ENCODE measurements around the gene CRMP1.
"Not testable (repeated sequence)": the region's sequence is repeated elsewhere in the genome, so short reads cannot be mapped to it uniquely, and the experiment has no call there.

The CRMP1 gene

GRCh38 chr4:5813882-5814255 is 79.0 kb downstream of the CRMP1 start:
- Histone ChIP-seq H3K27ac (ENCODE audit: low read length) (peak overlapping the region; percentile 43), H3K36me3 (ENCODE audit: control insufficient read depth in 1 of 2, insufficient read depth in 2 of 2, low read length in 2 of 2) (peaks cover 15 to 44% of the 10 kb centered on the region in 2 donors), H3K4me1 (ENCODE audit: control insufficient read depth in 1 of 2, insufficient read depth in 2 of 2, low read length in 2 of 2) (no peaks in the 10 kb centered on the region), H3K4me3 (ENCODE audit: low read depth in 1 of 2, low read length in 2 of 2) (peak overlapping the region in 1 of 2 donors; percentile 46), H3K27me3 (ENCODE audit: low read depth, low read length) (no peaks in the 10 kb centered on the region), H3K9me3 (ENCODE audit: control insufficient read depth in 1 of 2, low read length in 2 of 2) (peaks cover 0 to 5% of the 10 kb centered on the region in 2 donors)

- no peak overlapping the region for H3K27ac ChIP-seq (ENCODE audit: low read length)
- H3K36me3 ChIP-seq (ENCODE audit: control insufficient read depth in 1 of 2, insufficient read depth in 2 of 2, low read length in 2 of 2), result peaks cover 15 to 46% of the 10 kb centered on the region in 2 donors
- H3K4me3 ChIP-seq (ENCODE audit: low read depth in 1 of 2, low read length in 2 of 2), result no peak overlapping the region
- H3K27me3 ChIP-seq (ENCODE audit: low read depth, low read length), result no peaks in the 10 kb centered on the region
- H3K4me1 ChIP-seq (ENCODE audit: control insufficient read depth in 1 of 2, insufficient read depth in 2 of 2, low read length in 2 of 2), result no peaks in the 10 kb centered on the region
- peaks cover 0 to 5% of the 10 kb centered on the region in 2 donors for H3K9me3 ChIP-seq (ENCODE audit: control insufficient read depth in 1 of 2, low read length in 2 of 2)
Measured at GRCh38 chr4:5812506-5813229, 80.2 kb downstream of the CRMP1 start.

GRCh38 chr4:5812057-5812456 is 80.8 kb downstream of the CRMP1 start:
- H3K27ac ChIP-seq (ENCODE audit: low read length); H3K4me3 ChIP-seq (ENCODE audit: low read depth in 1 of 2, low read length in 2 of 2); H3K27me3 ChIP-seq (ENCODE audit: low read depth, low read length); H3K4me1 ChIP-seq (ENCODE audit: control insufficient read depth in 1 of 2, insufficient read depth in 2 of 2, low read length in 2 of 2); H3K9me3 ChIP-seq (ENCODE audit: control insufficient read depth in 1 of 2, low read length in 2 of 2): not testable (repeated sequence)
- H3K36me3 ChIP-seq (ENCODE audit: control insufficient read depth in 1 of 2, insufficient read depth in 2 of 2, low read length in 2 of 2), result peaks cover 15 to 46% of the 10 kb centered on the region in 2 donors

GRCh38 chr4:5810770-5811430 is 82.0 kb downstream of the CRMP1 start:
- Histone ChIP-seq H3K9me3 (ENCODE audit: control insufficient read depth in 1 of 2, low read length in 2 of 2) (peaks cover 0 to 5% of the 10 kb centered on the region in 2 donors), H3K4me1 (ENCODE audit: control insufficient read depth in 1 of 2, insufficient read depth in 2 of 2, low read length in 2 of 2) (no peaks in the 10 kb centered on the region), H3K27ac (ENCODE audit: low read length) (no peak overlapping the region), H3K27me3 (ENCODE audit: low read depth, low read length) (no peaks in the 10 kb centered on the region), H3K36me3 (ENCODE audit: control insufficient read depth in 1 of 2, insufficient read depth in 2 of 2, low read length in 2 of 2) (peaks cover 15 to 46% of the 10 kb centered on the region in 2 donors), H3K4me3 (ENCODE audit: low read depth in 1 of 2, low read length in 2 of 2) (no peak overlapping the region)

- peaks cover 15 to 53% of the 10 kb centered on the region in 2 donors for H3K36me3 ChIP-seq (ENCODE audit: control insufficient read depth in 1 of 2, insufficient read depth in 2 of 2, low read length in 2 of 2)
- H3K27me3 ChIP-seq (ENCODE audit: low read depth, low read length), result no peaks in the 10 kb centered on the region
Measured at GRCh38 chr4:5810151-5810550, 82.7 kb downstream of the CRMP1 start.

GRCh38 chr4:5809216-5809776 is 83.6 kb downstream of the CRMP1 start:
- Histone ChIP-seq H3K27me3 (ENCODE audit: low read depth, low read length) (no peaks in the 10 kb centered on the region), H3K9me3 (ENCODE audit: control insufficient read depth in 1 of 2, low read length in 2 of 2) (peaks cover 0 to 5% of the 10 kb centered on the region in 2 donors), H3K36me3 (ENCODE audit: control insufficient read depth in 1 of 2, insufficient read depth in 2 of 2, low read length in 2 of 2) (peaks cover 15 to 59% of the 10 kb centered on the region in 2 donors), H3K4me1 (ENCODE audit: control insufficient read depth in 1 of 2, insufficient read depth in 2 of 2, low read length in 2 of 2) (no peaks in the 10 kb centered on the region), H3K27ac (ENCODE audit: low read length) (no peak overlapping the region), H3K4me3 (ENCODE audit: low read depth in 1 of 2, low read length in 2 of 2) (no peak overlapping the region)

More at GRCh38 chr4:5810151-5810550, 82.7 kb downstream of the CRMP1 start:
- Histone ChIP-seq H3K4me1 (ENCODE audit: control insufficient read depth in 1 of 2, insufficient read depth in 2 of 2, low read length in 2 of 2) (no peaks in the 10 kb centered on the region), H3K9me3 (ENCODE audit: control insufficient read depth in 1 of 2, low read length in 2 of 2) (peaks cover 0 to 5% of the 10 kb centered on the region in 2 donors), H3K4me3 (ENCODE audit: low read depth in 1 of 2, low read length in 2 of 2) (no peak overlapping the region), H3K27ac (ENCODE audit: low read length) (no peak overlapping the region)

GRCh38 chr4:5808081-5808741 is 84.7 kb downstream of the CRMP1 start:
- H3K27me3 ChIP-seq (ENCODE audit: low read depth, low read length), result no peaks in the 10 kb centered on the region
- H3K36me3 ChIP-seq (ENCODE audit: control insufficient read depth in 1 of 2, insufficient read depth in 2 of 2, low read length in 2 of 2), result peaks cover 15 to 55% of the 10 kb centered on the region in 2 donors
- peaks cover 0 to 5% of the 10 kb centered on the region in 2 donors for H3K9me3 ChIP-seq (ENCODE audit: control insufficient read depth in 1 of 2, low read length in 2 of 2)
- no peak overlapping the region for H3K27ac ChIP-seq (ENCODE audit: low read length)
- H3K4me1 ChIP-seq (ENCODE audit: control insufficient read depth in 1 of 2, insufficient read depth in 2 of 2, low read length in 2 of 2), result no peaks in the 10 kb centered on the region
- H3K4me3 ChIP-seq (ENCODE audit: low read depth in 1 of 2, low read length in 2 of 2), result no peak overlapping the region

GRCh38 chr4:5805270-5805669 is 87.6 kb downstream of the CRMP1 start:
- peaks cover 0 to 2% of the 10 kb centered on the region in 2 donors for H3K9me3 ChIP-seq (ENCODE audit: control insufficient read depth in 1 of 2, low read length in 2 of 2)
- H3K4me1 ChIP-seq (ENCODE audit: control insufficient read depth in 1 of 2, insufficient read depth in 2 of 2, low read length in 2 of 2), result no peaks in the 10 kb centered on the region
- H3K27me3 ChIP-seq (ENCODE audit: low read depth, low read length), result no peaks in the 10 kb centered on the region
- no peak overlapping the region for H3K27ac ChIP-seq (ENCODE audit: low read length)
- peaks cover 10 to 58% of the 10 kb centered on the region in 2 donors for H3K36me3 ChIP-seq (ENCODE audit: control insufficient read depth in 1 of 2, insufficient read depth in 2 of 2, low read length in 2 of 2)
- H3K4me3 ChIP-seq (ENCODE audit: low read depth in 1 of 2, low read length in 2 of 2), result no peak overlapping the region

- no peaks in the 10 kb centered on the region for H3K4me1 ChIP-seq (ENCODE audit: control insufficient read depth in 1 of 2, insufficient read depth in 2 of 2, low read length in 2 of 2)
- H3K27me3 ChIP-seq (ENCODE audit: low read depth, low read length), result no peaks in the 10 kb centered on the region
- H3K4me3 ChIP-seq (ENCODE audit: low read depth in 1 of 2, low read length in 2 of 2), result no peak overlapping the region
- no peaks in the 10 kb centered on the region for H3K9me3 ChIP-seq (ENCODE audit: control insufficient read depth in 1 of 2, low read length in 2 of 2)
- H3K36me3 ChIP-seq (ENCODE audit: control insufficient read depth in 1 of 2, insufficient read depth in 2 of 2, low read length in 2 of 2), result peaks cover 4 to 52% of the 10 kb centered on the region in 2 donors
- H3K27ac ChIP-seq (ENCODE audit: low read length), result no peak overlapping the region
Measured at GRCh38 chr4:5804656-5805055, 88.2 kb downstream of the CRMP1 start.

- no peaks in the 10 kb centered on the region for H3K4me1 ChIP-seq (ENCODE audit: control insufficient read depth in 1 of 2, insufficient read depth in 2 of 2, low read length in 2 of 2)
- no peak overlapping the region for H3K27ac ChIP-seq (ENCODE audit: low read length)
- no peak overlapping the region for H3K4me3 ChIP-seq (ENCODE audit: low read depth in 1 of 2, low read length in 2 of 2)
- no peaks in the 10 kb centered on the region for H3K27me3 ChIP-seq (ENCODE audit: low read depth, low read length)
- H3K9me3 ChIP-seq (ENCODE audit: control insufficient read depth in 1 of 2, low read length in 2 of 2), result no peaks in the 10 kb centered on the region
- peaks cover 7 to 44% of the 10 kb centered on the region in 2 donors for H3K36me3 ChIP-seq (ENCODE audit: control insufficient read depth in 1 of 2, insufficient read depth in 2 of 2, low read length in 2 of 2)
Measured at GRCh38 chr4:5802565-5802964, 90.3 kb downstream of the CRMP1 start.

GRCh38 chr4:5801696-5802095 is 91.2 kb downstream of the CRMP1 start:
- no peaks in the 10 kb centered on the region for H3K9me3 ChIP-seq (ENCODE audit: control insufficient read depth in 1 of 2, low read length in 2 of 2)
- no peak overlapping the region for H3K4me3 ChIP-seq (ENCODE audit: low read depth in 1 of 2, low read length in 2 of 2)
- peaks cover 11 to 53% of the 10 kb centered on the region in 2 donors for H3K36me3 ChIP-seq (ENCODE audit: control insufficient read depth in 1 of 2, insufficient read depth in 2 of 2, low read length in 2 of 2)
- H3K27ac ChIP-seq (ENCODE audit: low read length), result no peak overlapping the region
- H3K4me1 ChIP-seq (ENCODE audit: control insufficient read depth in 1 of 2, insufficient read depth in 2 of 2, low read length in 2 of 2), result no peaks in the 10 kb centered on the region
- no peaks in the 10 kb centered on the region for H3K27me3 ChIP-seq (ENCODE audit: low read depth, low read length)
